Activated CD4-positive, CD25-positive, alpha-beta regulatory T cell treated with anti-CD3 and anti-CD28 coated beads, Interleukin-2, amount 50 U/mL, for 16 hours (primary cell): ENCODE measurements around the gene TAF11L12.
"Not testable (repeated sequence)": the region's sequence is repeated elsewhere in the genome, so short reads cannot be mapped to it uniquely, and the experiment has no call there.

Experiments used
- DNase-seq: peaks from one replicate; pipeline ENCODE4 v3.0.0-alpha.2; 2020; ENCODE audit warnings: low read depth, low spot score

Gene TAF11L12

GRCh38 chr5:17610092-17610491 is at the start of gene TAF11L12:
Gene TAF11L12 (plus strand): TSS chr5:17610392.
- not testable (repeated sequence) for DNase-seq

- not testable (repeated sequence) for DNase-seq
These were observed 24.5 kb upstream of the TAF11L12 start, which contains the start of gene TAF11L7 for GRCh38 chr5:17585658-17586057. Gene TAF11L7 (minus strand): TSS chr5:17585758.

- DNase-seq: not testable (repeated sequence)
These were observed 19.3 kb upstream of the TAF11L12 start, which contains the start of gene TAF11L8 for GRCh38 chr5:17590860-17591259. Gene TAF11L8 (minus strand): TSS chr5:17590960.

DNA sequence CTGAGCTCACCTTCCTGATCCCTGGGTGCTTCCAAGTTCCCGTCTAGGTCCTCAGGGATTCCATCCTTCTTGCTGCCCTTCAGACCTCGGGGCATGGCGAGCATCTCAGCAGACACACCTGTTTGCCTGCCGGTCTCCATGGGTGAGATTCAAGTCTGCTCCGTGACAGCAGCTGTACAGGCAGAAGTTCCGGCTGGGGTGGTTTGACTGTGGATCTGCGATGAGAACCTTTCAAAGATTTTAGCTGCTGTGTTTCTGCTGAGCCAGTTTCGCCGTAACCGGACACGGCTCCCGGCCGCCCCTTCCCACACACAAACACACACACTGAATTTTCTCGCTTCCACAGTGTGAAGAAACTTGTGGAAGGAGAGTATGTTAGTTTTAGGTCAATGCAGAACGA is 15.9 kb upstream of the TAF11L12 start, which contains the start of gene TAF11L9:
TAF11L9 (minus strand) TSS at position 140 of the 400 bp plus-strand sequence.
- DNase-seq: not testable (repeated sequence)

DNA sequence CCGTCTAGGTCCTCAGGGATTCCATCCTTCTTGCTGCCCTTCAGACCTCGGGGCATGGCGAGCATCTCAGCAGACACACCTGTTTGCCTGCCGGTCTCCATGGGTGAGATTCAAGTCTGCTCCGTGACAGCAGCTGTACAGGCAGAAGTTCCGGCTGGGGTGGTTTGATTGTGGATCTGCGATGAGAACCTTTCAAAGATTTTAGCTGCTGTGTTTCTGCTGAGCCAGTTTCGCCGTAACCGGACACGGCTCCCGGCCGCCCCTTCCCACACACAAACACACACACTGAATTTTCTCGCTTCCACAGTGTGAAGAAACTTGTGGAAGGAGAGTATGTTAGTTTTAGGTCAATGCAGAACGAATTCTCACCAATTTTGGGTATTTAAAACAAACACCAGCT is 12.5 kb upstream of the TAF11L12 start, which contains the start of gene TAF11L10:
TAF11L10 (minus strand) TSS at position 101 of the 400 bp plus-strand sequence.
- not testable (repeated sequence) for DNase-seq

DNA sequence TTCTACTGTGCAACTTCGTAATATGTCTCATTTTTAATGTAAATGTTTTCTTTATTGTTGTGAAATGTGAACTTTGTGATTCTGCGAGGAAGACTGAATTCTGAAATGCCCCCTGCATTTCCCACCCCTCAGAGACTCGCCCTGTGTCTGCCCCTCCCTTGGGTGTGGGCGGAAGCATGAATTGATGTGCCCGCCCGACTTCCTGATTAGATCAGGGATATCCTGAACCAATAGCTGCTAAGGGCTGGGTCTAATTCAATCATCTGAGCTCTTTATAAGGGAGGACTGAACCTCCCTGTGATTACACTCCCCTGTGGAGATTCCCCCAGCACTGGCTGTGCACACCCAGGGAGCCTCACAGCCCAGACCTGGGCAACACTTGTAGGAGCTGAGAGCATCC is 6.3 kb upstream of the TAF11L12 start, which contains the start of gene TAF11L11:
TAF11L11 (plus strand) TSS at position 304 of the 400 bp plus-strand sequence.
- not testable (repeated sequence) for DNase-seq

DNA sequence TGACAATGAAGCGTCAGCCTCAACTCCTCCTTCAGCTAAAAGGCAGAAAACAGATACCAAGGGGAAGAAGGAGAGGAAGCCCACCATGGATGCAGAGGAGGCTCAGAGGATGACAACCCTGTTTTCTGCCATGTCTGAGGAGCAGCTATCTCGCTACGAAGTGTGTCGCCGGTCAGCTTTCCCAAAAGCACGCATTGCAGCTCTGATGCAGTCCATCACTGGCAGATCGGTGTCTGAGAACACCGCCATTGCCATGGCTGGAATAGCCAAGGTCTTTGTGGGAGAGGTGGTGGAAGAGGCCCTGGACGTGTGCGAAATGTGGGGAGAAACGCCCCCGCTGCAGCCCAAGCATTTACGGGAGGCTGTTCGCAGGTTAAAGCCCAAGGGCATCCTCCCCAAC is 5.2 kb upstream of the TAF11L12 start:
- DNase-seq: no peak

- not testable (repeated sequence) for DNase-seq
These were observed 2.7 kb upstream of the TAF11L12 start for GRCh38 chr5:17607461-17607860.

DNA sequence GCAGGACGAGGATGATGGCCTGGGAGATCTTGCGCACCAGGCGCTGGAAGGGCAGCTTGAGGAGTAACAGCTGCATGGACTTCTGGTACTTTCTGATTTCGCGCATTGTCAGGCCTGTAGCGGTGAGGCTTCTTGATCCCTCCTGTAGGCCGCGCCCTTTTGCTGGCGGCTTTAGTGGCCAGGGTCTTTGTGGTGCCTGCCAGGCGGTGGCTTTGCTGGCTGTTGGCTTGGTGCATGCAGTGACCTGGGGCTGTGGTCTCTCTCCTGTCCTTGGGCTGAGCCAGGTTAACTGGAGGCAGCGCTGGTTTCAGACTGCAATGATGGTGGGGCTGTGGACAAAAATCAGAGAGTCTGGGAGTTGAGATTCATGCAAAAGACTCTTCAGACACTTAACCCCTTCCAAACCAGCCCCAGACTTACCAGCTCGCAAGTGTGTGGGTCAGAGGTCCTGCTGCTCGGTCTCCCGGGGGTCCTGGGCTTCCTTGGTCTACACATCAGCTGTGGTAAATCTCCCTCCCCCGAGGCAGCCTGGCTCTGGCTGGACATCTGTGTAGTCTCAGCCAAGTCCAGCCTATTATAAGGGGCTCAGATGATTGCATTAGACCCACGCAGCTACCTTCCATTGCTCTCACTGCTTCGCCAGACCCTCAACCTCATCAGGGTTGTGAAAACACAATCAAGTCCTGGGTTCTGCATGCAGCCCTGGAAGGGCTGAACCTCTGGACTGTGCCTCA is 4.8 kb downstream of the TAF11L12 start:
- DNase-seq: no peak

- DNase-seq: no peak
These were observed 9.2 kb downstream of the TAF11L12 start for GRCh38 chr5:17619354-17619753.

DNA sequence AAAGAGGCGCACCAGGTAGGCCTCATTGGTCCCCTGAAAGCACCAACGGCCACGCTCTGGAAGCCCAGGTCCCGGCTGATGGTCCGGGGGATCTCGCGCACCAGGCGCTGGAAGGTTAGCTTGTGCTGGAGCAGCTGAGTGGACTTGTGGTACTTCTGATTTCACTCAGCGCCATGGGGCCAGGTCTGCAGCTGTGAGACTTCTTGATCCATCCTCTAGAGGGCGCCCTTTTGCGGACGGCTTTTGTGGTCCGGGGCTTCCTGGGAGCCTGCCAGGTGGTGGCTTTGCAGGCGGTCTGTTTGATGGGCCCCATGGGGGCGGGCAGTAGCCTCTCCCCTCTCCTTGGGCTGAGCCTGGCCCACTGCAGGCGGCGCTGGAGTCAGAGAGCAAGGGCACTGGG is 10.4 kb downstream of the TAF11L12 start:
- DNase-seq: no peak

GRCh38 chr5:17625686-17626085 is 15.5 kb downstream of the TAF11L12 start:
- DNase-seq: no peak

DNA sequence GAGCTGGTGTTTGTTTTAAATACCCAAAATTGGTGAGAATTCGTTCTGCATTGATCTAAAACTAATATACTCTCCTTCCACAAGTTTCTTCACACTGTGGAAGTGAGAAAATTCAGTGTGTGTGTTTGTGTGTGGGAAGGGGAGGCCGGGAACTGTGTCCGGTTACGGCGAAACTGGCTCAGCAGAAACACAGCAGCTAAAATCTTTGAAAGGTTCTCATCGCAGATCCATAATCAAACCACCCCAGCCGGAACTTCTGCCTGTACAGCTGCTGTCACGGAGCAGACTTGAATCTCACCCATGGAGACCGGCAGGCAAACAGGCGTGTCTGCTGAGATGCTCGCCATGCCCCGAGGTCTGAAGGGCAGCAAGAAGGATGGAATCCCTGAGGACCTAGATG is 21.6 kb downstream of the TAF11L12 start, which contains the start of gene TAF11L13:
TAF11L13 (plus strand) TSS at position 301 of the 400 bp plus-strand sequence.
- not testable (repeated sequence) for DNase-seq

GRCh38 chr5:17634160-17634559 is 24.0 kb downstream of the TAF11L12 start, which contains the start of gene TAF11L14:
Gene TAF11L14 (plus strand): TSS chr5:17634460.
- DNase-seq: no peak

DNA sequence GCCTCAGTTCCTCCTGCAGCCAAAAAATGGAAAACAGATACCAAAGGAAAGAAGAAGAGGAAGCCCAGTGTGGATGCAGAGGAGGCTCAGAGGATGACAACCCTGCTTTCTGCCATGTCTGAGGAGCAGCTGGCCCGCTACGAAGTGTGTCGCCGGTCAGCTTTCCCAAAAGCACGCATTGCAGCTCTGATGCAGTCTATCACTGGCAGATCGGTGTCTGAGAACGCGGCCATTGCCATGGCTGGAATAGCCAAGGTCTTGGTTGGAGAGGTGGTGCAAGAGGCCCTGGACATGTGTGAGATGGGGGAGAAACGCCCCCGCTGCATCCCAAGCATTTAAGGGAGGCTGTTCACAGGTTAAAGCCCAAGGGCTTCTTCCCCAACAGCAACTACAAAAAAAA is 39.0 kb downstream of the TAF11L12 start:
- not testable (repeated sequence) for DNase-seq

DNA sequence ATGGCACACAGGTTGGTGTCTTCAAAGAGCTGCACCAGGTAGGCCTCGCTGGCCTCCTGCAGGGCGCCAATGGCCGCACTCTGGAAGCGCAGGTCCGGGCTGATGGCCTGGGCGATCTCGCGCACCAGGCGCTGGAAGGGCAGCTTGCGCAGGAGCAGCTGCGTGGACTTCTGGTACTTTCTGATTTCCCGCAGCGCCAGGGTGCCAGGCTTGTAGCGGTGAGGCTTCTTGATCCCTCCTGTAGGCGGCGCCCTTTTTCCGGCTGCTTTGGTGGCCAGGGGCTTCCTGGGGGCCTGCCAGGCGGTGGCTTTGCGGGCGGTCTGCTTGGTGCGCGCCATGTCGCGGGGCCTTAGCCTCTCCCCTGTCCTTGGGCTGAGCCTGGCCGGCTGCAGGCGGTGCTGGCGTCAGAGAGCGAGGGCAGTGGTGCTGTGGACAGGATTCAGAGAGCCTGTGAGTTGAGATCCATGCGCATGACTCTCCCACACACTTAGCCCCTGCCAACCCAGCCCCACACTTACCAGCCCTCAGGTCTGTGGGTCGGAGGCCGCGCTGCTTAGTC is 45.1 kb downstream of the TAF11L12 start:
- not testable (repeated sequence) for DNase-seq

GRCh38 chr5:17655921-17656320 is 45.7 kb downstream of the TAF11L12 start:
- DNase-seq: no peak
